RWPE1 (cell line): Measurements from ENCODE around the gene MEGF6.

Experiments
- CTCF ChIA-PET: fragments of 350-600 bp; sonication (Branson Sonifier 250); formaldehyde crosslinking; extraction: SDS; loops from one replicate; lab custom pipeline; 2021; lab: Yijun Ruan, JAX
- POLR2A ChIA-PET: fragments of 400-600 bp; formaldehyde crosslinking; extraction: SDS; loops from one replicate; lab custom pipeline; 2020; ENCODE audit warnings: antibody characterized with exemption; ENCODE audit not compliant: low non-redundant PET; lab: Yijun Ruan, JAX
- DNase-seq: peaks from one replicate; pipeline ENCODE4 v3.0.0; 2012; ENCODE audit warnings: low spot score
- H3K27ac ChIP-seq: fragments of 450-650 bp; 2 replicates; pipeline ENCODE4 v1.5.1; 2017
- CTCF ChIP-seq: fragments of 450-650 bp; conservative IDR thresholded peaks from 2 replicates; pipeline ENCODE4 v1.5.1; 2017; ENCODE audit warnings: low read depth, mild to moderate bottlenecking

Gene MEGF6

GRCh38 chr1:3639397-3639911 is 28.1 kb upstream of the MEGF6 start:
- no peak overlapping the region for H3K27ac ChIP-seq
- DNase-seq: no peak
- TF ChIP-seq CTCF: no peak
- ChIA-PET POLR2A (no interaction called here), CTCF (interaction anchor here (1.2 kb wide), 1 partner anchor 20 kb away, joined by 3 read pairs; no protein-coding TSS in a partner anchor)

- TF ChIP-seq CTCF: no peak
- ChIA-PET CTCF (interaction anchor here (1.2 kb wide), 1 partner anchor 19 kb away, joined by 3 read pairs; no protein-coding TSS in a partner anchor), POLR2A (no interaction called here)
- no peak overlapping the region for H3K27ac ChIP-seq
- no peak for DNase-seq
These were observed 27.4 kb upstream of the MEGF6 start for GRCh38 chr1:3638676-3639075.

GRCh38 chr1:3638027-3638426 is 26.7 kb upstream of the MEGF6 start:
- CTCF ChIA-PET: interaction anchor here (1.4 kb wide), 1 partner anchor 87 kb away, joined by 6 read pairs; no protein-coding TSS in a partner anchor
- TF ChIP-seq CTCF: no peak
- POLR2A ChIA-PET: no interaction called here
- no peak for DNase-seq
- no peak overlapping the region for H3K27ac ChIP-seq

GRCh38 chr1:3636531-3636930 is 25.2 kb upstream of the MEGF6 start:
- DNase-seq: no peak
- H3K27ac ChIP-seq: no peak overlapping the region
- TF ChIP-seq CTCF: no peak
- ChIA-PET CTCF (no interaction called here), POLR2A (no interaction called here)

GRCh38 chr1:3636080-3636479 is 24.8 kb upstream of the MEGF6 start:
- ChIA-PET POLR2A (no interaction called here), CTCF (no interaction called here)
- TF ChIP-seq CTCF: no peak

GRCh38 chr1:3634059-3634800 is 22.9 kb upstream of the MEGF6 start:
- DNase-seq: no peak
- POLR2A ChIA-PET: no interaction called here
- TF ChIP-seq CTCF: no peak
- H3K27ac ChIP-seq: no peak overlapping the region; the same call in 1 of the 2 replicates
- CTCF ChIA-PET: interaction anchor here (1.1 kb wide), 1 partner anchor 9 kb away, joined by 6 read pairs; no protein-coding TSS in a partner anchor

More at GRCh38 chr1:3636080-3636479, 24.8 kb upstream of the MEGF6 start:
- H3K27ac ChIP-seq: no peak overlapping the region
- no peak for DNase-seq
